K562 (cell line): ENCODE results near the gene ENKUR. TPM values are rescaled to one million over a fixed set of nuclear protein-coding genes. Genes with fewer than 3 reads are reported as not detected.

Experiments
- CHD4 ChIP-seq: fragments of 200-600 bp; sonication (generic); IDR thresholded peaks from 3 replicates; pipeline ENCODE4 v1.6.1; 2012; ENCODE audit warnings: low read depth, mild to moderate bottlenecking, mixed read lengths, low read length, inconsistent platforms; ENCODE audit not compliant: insufficient read depth, insufficient replicate concordance, poor library complexity, severe bottlenecking
- DNMT1 ChIP-seq: fragments of 450-650 bp; IDR thresholded peaks from 2 replicates; pipeline ENCODE4 v1.6.1; 2016; ENCODE audit warnings: antibody characterized with exemption, mild to moderate bottlenecking
- FIP1L1 ChIP-seq: fragments of 200-400 bp; formaldehyde crosslinking; IDR thresholded peaks from 2 replicates; pipeline ENCODE4 v1.6.1; 2018; ENCODE audit warnings: mild to moderate bottlenecking, low read depth, low read length; ENCODE audit not compliant: poor library complexity, severe bottlenecking
- HNRNPLL ChIP-seq: fragments of 200-400 bp; formaldehyde crosslinking; IDR thresholded peaks from 2 replicates; pipeline ENCODE4 v1.6.1; 2017; ENCODE audit warnings: low read length, low read depth, mild to moderate bottlenecking; ENCODE audit not compliant: poor library complexity, severe bottlenecking
- NFIX ChIP-seq: fragments of 250-450 bp; sonication (Bioruptor Pico); IDR thresholded peaks from 2 replicates; pipeline ENCODE4 v1.4.0; 2020; ENCODE audit warnings: low read depth, mild to moderate bottlenecking, moderate library complexity
- RBM15 ChIP-seq: fragments of 200-400 bp; formaldehyde crosslinking; IDR thresholded peaks from 2 replicates; pipeline ENCODE4 v1.6.1; 2018; ENCODE audit warnings: mild to moderate bottlenecking, low read length, moderate library complexity; ENCODE audit not compliant: insufficient read depth
- ZKSCAN8 ChIP-seq: fragments of 200-800 bp; sonication (Bioruptor generic); IDR thresholded peaks from 2 replicates; pipeline ENCODE4 v1.6.1; 2016; ENCODE audit warnings: missing genetic modification characterization, missing compliant biosample characterization
- ZZZ3 ChIP-seq: fragments of 450-650 bp; IDR thresholded peaks from 2 replicates; pipeline ENCODE4 v1.6.1; 2016; ENCODE audit warnings: antibody characterized with exemption, mild to moderate bottlenecking, moderate library complexity
- polyA plus RNA-seq, 8 experiments: library from polyadenylated mRNA; depleted of rRNA in 4 of 8; stranded (reverse) in 5 of 8; unstranded in 3 of 8; fragments of >200 nt; fragmentation: Nextera tagmentation in 2 of 8; fragmentation: Illumina TruSeq in 1 of 8; extraction: Ambion mirVana in 2 of 8; extraction: Trizol in 1 of 8; gene quantifications; 2 replicates each; pipeline versions ENCODE4 v1.2.1 to v1.2.3, GENCODE V29; 2011 to 2014; ENCODE audit warnings: inconsistent platforms in 1 of 8, missing spikeins in 1 of 8
- total RNA-seq, 7 experiments: library from RNA; depleted of rRNA in 6 of 7; stranded (reverse); fragments of >200 nt in 6 of 7; fragmentation: Illumina TruSeq in 2 of 7; extraction: Trizol in 2 of 7; gene quantifications; 2 replicates each; pipeline versions ENCODE4 v1.2.1 to v1.2.3, GENCODE V29; 2011 to 2021; ENCODE audit warnings: low replicate concordance in 1 of 7
- TF ChIP-seq, protein P1 (sequence below), 2 experiments: IDR thresholded peaks in 1 of 2; conservative IDR thresholded peaks in 1 of 2; 2 replicates each; pipeline ENCODE4 v1.6.1; 2016; ENCODE audit warnings: low read depth in 2 of 2, mild to moderate bottlenecking in 1 of 2, missing compliant biosample characterization in 1 of 2, missing genetic modification characterization in 1 of 2, moderate library complexity in 1 of 2
- TF ChIP-seq, protein P2 (sequence below), 2 experiments: fragments of 450-650 bp; IDR thresholded peaks; 2 replicates each; pipeline ENCODE4 v1.6.1; 2016
- TF ChIP-seq, protein P3 (sequence below): fragments of 450-650 bp; IDR thresholded peaks from 2 replicates; pipeline ENCODE4 v1.6.1; 2017; ENCODE audit warnings: antibody characterized with exemption, mild to moderate bottlenecking

The ENKUR gene
- total and polyA plus RNA-seq, 9 of the 15 experiments (the other 6 are each of a cell fraction or from before 2014, with no cell fraction given): 0.06 to 0.46 (median 0.20) TPM

DNA sequence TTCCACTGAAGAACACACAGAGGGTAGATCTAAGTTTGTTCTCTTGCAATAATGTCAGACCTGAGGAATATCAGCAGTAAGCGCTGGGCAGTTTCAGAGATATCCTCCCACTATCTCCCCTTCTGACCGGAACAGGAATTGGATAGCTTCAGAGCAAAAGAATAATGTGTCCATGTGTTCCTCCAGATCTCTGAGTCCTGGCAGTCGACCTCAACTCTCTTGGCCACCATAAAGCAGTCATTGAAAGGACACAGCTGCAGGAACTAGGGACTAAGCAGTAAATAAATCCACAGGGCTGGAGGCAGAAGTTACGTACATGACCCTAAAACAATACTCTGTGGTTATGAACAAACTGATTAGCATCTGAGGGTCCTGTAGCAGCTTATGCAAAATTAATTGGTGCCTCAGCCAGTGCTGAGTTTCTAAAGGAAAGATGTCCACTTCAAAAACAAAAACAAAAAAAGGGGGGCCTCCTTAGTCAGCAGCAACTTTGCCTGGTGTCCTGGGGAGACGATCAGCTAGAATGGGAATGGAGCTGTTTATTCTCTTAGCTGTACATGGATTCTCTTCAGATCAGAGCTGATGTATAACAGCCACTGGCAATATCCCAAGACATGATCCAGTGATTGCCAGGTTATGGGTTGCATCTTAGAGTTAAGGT, 57.1 kb downstream of the ENKUR start (continued):
- TF ChIP-seq, protein P1, sequence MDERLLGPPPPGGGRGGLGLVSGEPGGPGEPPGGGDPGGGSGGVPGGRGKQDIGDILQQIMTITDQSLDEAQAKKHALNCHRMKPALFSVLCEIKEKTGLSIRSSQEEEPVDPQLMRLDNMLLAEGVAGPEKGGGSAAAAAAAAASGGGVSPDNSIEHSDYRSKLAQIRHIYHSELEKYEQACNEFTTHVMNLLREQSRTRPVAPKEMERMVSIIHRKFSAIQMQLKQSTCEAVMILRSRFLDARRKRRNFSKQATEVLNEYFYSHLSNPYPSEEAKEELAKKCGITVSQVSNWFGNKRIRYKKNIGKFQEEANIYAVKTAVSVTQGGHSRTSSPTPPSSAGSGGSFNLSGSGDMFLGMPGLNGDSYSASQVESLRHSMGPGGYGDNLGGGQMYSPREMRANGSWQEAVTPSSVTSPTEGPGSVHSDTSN (CRISPR knock-in tag; IDR thresholded peaks at IDR 0.05; ENCODE audit: low read depth): no peak
- TF ChIP-seq, protein P1 (tag; conservative IDR thresholded peaks at IDR 0.05; ENCODE audit: low read depth): 0 out of 2 replicates have a peak, but pooled peaks have one; percentile 23
- no peak for TF ChIP-seq DNMT1
- TF ChIP-seq, protein P2, sequence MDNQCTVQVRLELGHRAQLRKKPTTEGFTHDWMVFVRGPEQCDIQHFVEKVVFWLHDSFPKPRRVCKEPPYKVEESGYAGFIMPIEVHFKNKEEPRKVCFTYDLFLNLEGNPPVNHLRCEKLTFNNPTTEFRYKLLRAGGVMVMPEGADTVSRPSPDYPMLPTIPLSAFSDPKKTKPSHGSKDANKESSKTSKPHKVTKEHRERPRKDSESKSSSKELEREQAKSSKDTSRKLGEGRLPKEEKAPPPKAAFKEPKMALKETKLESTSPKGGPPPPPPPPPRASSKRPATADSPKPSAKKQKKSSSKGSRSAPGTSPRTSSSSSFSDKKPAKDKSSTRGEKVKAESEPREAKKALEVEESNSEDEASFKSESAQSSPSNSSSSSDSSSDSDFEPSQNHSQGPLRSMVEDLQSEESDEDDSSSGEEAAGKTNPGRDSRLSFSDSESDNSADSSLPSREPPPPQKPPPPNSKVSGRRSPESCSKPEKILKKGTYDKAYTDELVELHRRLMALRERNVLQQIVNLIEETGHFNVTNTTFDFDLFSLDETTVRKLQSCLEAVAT (IDR thresholded peaks at IDR 0.05): no peak
- TF ChIP-seq CHD4: no peak
- TF ChIP-seq NFIX (CRISPR knock-in tag): no peak
- TF ChIP-seq ZKSCAN8: no peak
- no peak for TF ChIP-seq RBM15
- no peak for TF ChIP-seq FIP1L1
- TF ChIP-seq HNRNPLL: no peak
- TF ChIP-seq, protein P3, sequence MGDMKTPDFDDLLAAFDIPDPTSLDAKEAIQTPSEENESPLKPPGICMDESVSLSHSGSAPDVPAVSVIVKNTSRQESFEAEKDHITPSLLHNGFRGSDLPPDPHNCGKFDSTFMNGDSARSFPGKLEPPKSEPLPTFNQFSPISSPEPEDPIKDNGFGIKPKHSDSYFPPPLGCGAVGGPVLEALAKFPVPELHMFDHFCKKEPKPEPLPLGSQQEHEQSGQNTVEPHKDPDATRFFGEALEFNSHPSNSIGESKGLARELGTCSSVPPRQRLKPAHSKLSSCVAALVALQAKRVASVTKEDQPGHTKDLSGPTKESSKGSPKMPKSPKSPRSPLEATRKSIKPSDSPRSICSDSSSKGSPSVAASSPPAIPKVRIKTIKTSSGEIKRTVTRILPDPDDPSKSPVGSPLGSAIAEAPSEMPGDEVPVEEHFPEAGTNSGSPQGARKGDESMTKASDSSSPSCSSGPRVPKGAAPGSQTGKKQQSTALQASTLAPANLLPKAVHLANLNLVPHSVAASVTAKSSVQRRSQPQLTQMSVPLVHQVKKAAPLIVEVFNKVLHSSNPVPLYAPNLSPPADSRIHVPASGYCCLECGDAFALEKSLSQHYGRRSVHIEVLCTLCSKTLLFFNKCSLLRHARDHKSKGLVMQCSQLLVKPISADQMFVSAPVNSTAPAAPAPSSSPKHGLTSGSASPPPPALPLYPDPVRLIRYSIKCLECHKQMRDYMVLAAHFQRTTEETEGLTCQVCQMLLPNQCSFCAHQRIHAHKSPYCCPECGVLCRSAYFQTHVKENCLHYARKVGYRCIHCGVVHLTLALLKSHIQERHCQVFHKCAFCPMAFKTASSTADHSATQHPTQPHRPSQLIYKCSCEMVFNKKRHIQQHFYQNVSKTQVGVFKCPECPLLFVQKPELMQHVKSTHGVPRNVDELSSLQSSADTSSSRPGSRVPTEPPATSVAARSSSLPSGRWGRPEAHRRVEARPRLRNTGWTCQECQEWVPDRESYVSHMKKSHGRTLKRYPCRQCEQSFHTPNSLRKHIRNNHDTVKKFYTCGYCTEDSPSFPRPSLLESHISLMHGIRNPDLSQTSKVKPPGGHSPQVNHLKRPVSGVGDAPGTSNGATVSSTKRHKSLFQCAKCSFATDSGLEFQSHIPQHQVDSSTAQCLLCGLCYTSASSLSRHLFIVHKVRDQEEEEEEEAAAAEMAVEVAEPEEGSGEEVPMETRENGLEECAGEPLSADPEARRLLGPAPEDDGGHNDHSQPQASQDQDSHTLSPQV: peak; percentile 95
- no peak for TF ChIP-seq ZZZ3
